Retinal pigment epithelial cell (primary cell): Measurements from ENCODE around the gene COLEC11.
A peak's percentile ranks its signal among the peaks of the same experiment; 100 is the strongest.

ENCODE experiments used
- DNase-seq: peaks from one replicate; pipeline ENCODE4 v3.0.0-alpha.2; 2010; ENCODE audit warnings: low read depth
- H3K4me3 ChIP-seq: 2 replicates; pipeline ENCODE4 v1.5.1; 2011; ENCODE audit warnings: mild to moderate bottlenecking, low read length, control low read depth, moderate library complexity
- CTCF ChIP-seq: conservative IDR thresholded peaks from 2 replicates; pipeline ENCODE4 v1.5.1; 2011; ENCODE audit warnings: low read depth, low read length, control low read depth, inconsistent platforms

COLEC11 gene

GRCh38 chr2:3594493-3595281, at the start of gene COLEC11:
COLEC11 (plus strand) TSS chr2:3595112; CDS start chr2:3604341, 9,229 bp downstream.
- no peak within 1 kb of the TSS for H3K4me3 ChIP-seq
- TF ChIP-seq CTCF = no peak
- no peak for DNase-seq

GRCh38 chr2:3545788-3546478, 49.0 kb upstream of the COLEC11 start:
- DNase-seq = no peak
- no peak for TF ChIP-seq CTCF

GRCh38 chr2:3547915-3548314, 47.0 kb upstream of the COLEC11 start:
- TF ChIP-seq CTCF = no peak
- H3K4me3 ChIP-seq = no peak overlapping the region
- no peak for DNase-seq

More at GRCh38 chr2:3545788-3546478, 49.0 kb upstream of the COLEC11 start:
- no peak overlapping the region for H3K4me3 ChIP-seq

- no peak overlapping the region for H3K4me3 ChIP-seq
- no peak for TF ChIP-seq CTCF
- DNase-seq = no peak
Observed at GRCh38 chr2:3553946-3554345, 41.0 kb upstream of the COLEC11 start.

GRCh38 chr2:3557639-3558204, 37.2 kb upstream of the COLEC11 start:
- no peak for DNase-seq
- TF ChIP-seq CTCF = no peak

GRCh38 chr2:3558205-3559014, 36.5 kb upstream of the COLEC11 start, which contains the start of gene RNASEH1:
RNASEH1 (minus strand) TSS chr2:3558333; CDS start chr2:3558260, 73 bp downstream.
- peak; percentile 92 for DNase-seq
- H3K4me3 ChIP-seq = peak within 1 kb of the TSS; percentile 75
- no peak for TF ChIP-seq CTCF

More at GRCh38 chr2:3557639-3558204, 37.2 kb upstream of the COLEC11 start:
- H3K4me3 ChIP-seq = peak overlapping the region; percentile 75
